Epithelial cell of proximal tubule (primary cell): ENCODE data around the gene OSTF1. TPM values are rescaled to one million over a fixed set of nuclear protein-coding genes. Genes with fewer than 3 reads are reported as not detected.

Experiments
- DNase-seq: peaks from one replicate; pipeline ENCODE4 v3.0.0-alpha.2; 2011; ENCODE audit warnings: low read depth
- H3K4me3 ChIP-seq: 2 replicates; pipeline ENCODE4 v1.5.1; 2011; ENCODE audit warnings: low read depth, mild to moderate bottlenecking, low read length
- total RNA-seq: library from RNA; depleted of rRNA; stranded (reverse); fragments of >200 nt; gene quantifications from 2 replicates; pipeline ENCODE4 v1.2.3, GENCODE V29; 2015
- TF ChIP-seq, protein P1 (sequence below): conservative IDR thresholded peaks from 2 replicates; pipeline ENCODE4 v1.5.1; 2012; ENCODE audit warnings: low read depth, mild to moderate bottlenecking, low read length

Gene OSTF1
- total RNA-seq, 1 donor from 2014 or later = 21.0 TPM

DNA sequence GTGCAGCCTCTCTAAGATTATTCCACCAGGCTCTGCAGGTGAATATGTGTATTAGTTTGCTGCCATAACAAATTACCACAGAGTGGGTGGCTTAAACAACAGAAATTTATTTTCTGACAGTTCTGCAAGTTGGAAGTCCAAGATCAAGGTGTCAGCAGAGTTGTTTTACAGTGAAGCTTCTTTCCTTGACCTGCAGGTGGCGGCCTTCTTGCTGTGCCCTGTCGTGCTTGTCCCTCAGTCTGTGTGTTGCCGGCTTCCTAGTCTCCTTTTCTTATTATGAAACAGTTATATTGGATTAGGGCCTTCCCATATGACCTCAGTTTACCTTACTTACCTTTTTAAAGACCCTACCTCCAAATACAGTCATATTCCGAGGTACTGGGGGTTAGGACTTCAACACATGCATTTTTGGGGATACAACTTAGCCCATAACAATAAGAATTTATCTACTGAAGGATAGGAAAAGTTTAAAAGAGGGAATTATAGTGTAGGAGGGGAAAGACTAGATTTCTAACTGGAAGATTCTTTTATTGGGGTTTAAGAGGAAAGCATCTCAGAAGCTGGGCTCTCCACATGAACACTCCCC is 97.4 kb downstream of the OSTF1 start:
- no peak for DNase-seq
- H3K4me3 ChIP-seq = no peak overlapping the region
- TF ChIP-seq, protein P1, sequence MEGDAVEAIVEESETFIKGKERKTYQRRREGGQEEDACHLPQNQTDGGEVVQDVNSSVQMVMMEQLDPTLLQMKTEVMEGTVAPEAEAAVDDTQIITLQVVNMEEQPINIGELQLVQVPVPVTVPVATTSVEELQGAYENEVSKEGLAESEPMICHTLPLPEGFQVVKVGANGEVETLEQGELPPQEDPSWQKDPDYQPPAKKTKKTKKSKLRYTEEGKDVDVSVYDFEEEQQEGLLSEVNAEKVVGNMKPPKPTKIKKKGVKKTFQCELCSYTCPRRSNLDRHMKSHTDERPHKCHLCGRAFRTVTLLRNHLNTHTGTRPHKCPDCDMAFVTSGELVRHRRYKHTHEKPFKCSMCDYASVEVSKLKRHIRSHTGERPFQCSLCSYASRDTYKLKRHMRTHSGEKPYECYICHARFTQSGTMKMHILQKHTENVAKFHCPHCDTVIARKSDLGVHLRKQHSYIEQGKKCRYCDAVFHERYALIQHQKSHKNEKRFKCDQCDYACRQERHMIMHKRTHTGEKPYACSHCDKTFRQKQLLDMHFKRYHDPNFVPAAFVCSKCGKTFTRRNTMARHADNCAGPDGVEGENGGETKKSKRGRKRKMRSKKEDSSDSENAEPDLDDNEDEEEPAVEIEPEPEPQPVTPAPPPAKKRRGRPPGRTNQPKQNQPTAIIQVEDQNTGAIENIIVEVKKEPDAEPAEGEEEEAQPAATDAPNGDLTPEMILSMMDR = peak; percentile 86

DNA sequence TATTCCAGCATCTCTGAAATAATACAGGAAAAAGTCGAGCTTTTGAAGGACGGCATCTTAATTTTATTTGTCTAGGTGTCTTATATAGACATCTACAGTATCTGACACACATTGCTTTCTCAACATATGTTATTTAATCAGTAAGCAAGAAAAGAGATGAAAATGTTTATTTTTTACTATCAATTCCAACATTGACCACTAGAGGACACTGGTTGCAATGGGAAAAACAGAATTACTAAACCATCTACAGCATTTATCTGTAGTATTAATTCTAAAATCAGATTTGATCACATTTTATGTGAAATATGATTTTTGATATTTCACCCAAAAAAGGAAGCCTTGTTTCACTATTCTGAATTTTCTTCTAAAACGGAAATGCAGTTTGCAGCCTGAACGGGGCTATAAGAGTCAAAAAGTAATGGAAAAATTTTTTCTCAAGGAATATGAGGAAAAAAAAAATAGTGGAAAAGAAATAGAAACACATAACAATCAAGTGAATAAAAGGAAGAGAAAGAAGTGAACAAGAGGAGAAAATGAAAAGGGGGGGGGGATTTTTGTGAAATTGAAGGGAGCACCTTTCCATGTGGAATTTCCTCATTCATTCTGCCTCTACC is 98.6 kb downstream of the OSTF1 start:
- TF ChIP-seq, protein P1 = peak; percentile 71
- DNase-seq = no peak
- H3K4me3 ChIP-seq = no peak overlapping the region

DNA sequence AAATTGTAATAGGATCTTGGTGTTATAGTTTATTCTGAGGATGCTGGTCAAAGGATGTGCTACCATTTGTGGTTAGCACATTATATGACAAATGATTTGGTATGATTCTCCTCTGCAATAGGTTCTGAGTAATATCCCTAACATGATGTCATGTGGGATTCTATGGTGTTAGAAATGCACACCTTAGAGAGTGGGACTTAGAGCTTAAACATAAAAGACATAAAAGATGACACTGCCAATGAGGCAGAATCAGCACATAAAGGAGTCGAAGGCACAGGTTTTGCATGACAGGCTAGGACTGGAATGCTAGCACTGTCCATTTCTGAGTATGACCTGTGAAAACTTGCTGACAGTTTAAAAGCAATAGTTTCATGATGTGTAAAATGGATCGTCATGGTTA is 100.4 kb downstream of the OSTF1 start:
- no peak overlapping the region for H3K4me3 ChIP-seq
- DNase-seq = no peak
- TF ChIP-seq, protein P1 = no peak

DNA sequence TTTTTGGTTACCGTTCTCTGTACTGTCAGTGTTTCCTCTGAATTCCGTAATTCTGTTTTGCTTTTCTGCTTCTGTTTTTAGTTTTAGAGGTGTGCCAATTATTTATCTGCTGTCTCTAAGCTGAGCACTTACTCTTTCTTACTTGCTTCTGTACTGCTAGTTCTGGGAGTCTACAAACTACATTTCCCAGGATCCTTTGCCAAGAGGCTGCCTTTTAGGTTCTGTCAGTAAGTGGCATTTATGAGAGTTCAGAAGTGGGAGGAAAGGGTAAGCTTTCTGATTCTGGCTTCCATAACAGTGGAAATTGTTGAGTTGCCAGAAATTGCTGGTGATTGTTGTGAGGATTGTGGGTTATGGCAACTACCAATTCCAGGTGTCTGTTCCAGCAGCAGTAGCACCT is 102.4 kb downstream of the OSTF1 start:
- TF ChIP-seq, protein P1 = no peak
- DNase-seq = no peak

More for the DNA sequence above, 102.4 kb downstream of the OSTF1 start:
- no peak overlapping the region for H3K4me3 ChIP-seq

Other genes with a start within 250 kb of the OSTF1 start
- gene TRPM6, start 200.6 kb upstream of the OSTF1 start, total RNA-seq = 0.22 and 1.6 TPM in 2 replicates
- gene C9orf40, start 135.6 kb upstream of the OSTF1 start, total RNA-seq = 15.1 and 16.5 TPM in 2 replicates
- 18.4 and 24.2 TPM in 2 replicates for gene CARNMT1, start 60.2 kb upstream of the OSTF1 start, total RNA-seq
- gene NMRK1, start 359 bp upstream of the OSTF1 start, total RNA-seq = 10.0 and 17.0 TPM in 2 replicates